Activated CD4-positive, alpha-beta T cell treated with anti-CD3 and anti-CD28 coated beads, Interleukin-2, Interleukin-6, amounts not matched to agents 100 ng/mL and 50 ng/mL, durations not matched to agents 16 hours and 8 hours (primary cell): ENCODE results near the gene ELANE.
"Not testable (repeated sequence)": the region's sequence is repeated elsewhere in the genome, so short reads cannot be mapped to it uniquely, and the experiment has no call there.

ENCODE experiments used
- DNase-seq: peaks from one replicate; pipeline ENCODE4 v3.0.0-alpha.2; 2020

The ELANE gene

GRCh38 chr19:866769-867300, 14.7 kb downstream of the ELANE start:
- DNase-seq, result no peak

GRCh38 chr19:867301-867793, 15.2 kb downstream of the ELANE start:
- no peak for DNase-seq

GRCh38 chr19:867855-868457, 15.9 kb downstream of the ELANE start:
- DNase-seq, result no peak

- DNase-seq, result no peak
Measured at GRCh38 chr19:868458-869244, 16.5 kb downstream of the ELANE start.

- DNase-seq, result no peak
Measured at GRCh38 chr19:869245-870177, 17.4 kb downstream of the ELANE start.

GRCh38 chr19:870314-870713, 18.2 kb downstream of the ELANE start:
- DNase-seq, result no peak

- no peak for DNase-seq
Measured at GRCh38 chr19:870963-871401, 18.9 kb downstream of the ELANE start.

GRCh38 chr19:871446-872265, 19.6 kb downstream of the ELANE start:
- DNase-seq, result no peak

- DNase-seq, result peak; percentile 88
Measured at GRCh38 chr19:872266-872951, 20.3 kb downstream of the ELANE start.

GRCh38 chr19:873084-873483, 21.0 kb downstream of the ELANE start:
- DNase-seq, result peak; percentile 85

GRCh38 chr19:873561-874041, 21.5 kb downstream of the ELANE start:
- no peak for DNase-seq

- no peak for DNase-seq
Measured at GRCh38 chr19:875265-875879, 23.3 kb downstream of the ELANE start.

GRCh38 chr19:876089-876488, 24.0 kb downstream of the ELANE start:
- DNase-seq, result no peak

- no peak for DNase-seq
Measured at GRCh38 chr19:876780-877314, 24.7 kb downstream of the ELANE start.

GRCh38 chr19:877992-878660, 26.0 kb downstream of the ELANE start:
- DNase-seq, result not testable (repeated sequence)

GRCh38 chr19:878751-879561, 26.9 kb downstream of the ELANE start:
- not testable (repeated sequence) for DNase-seq

- DNase-seq, result no peak
Measured at GRCh38 chr19:879711-880438, 27.8 kb downstream of the ELANE start.

GRCh38 chr19:881385-882071, 29.4 kb downstream of the ELANE start:
- no peak for DNase-seq
